ENCODE measurements around the gene PRKCQ.

The PRKCQ gene

GRCh38 chr10:6405713-6406112 is 174.4 kb downstream of the PRKCQ start:
- Histone ChIP-seq H3K4me2 (no peak overlapping the region), H3K27ac (no peak overlapping the region), H4K20me1 (ENCODE audit: insufficient read depth) (no peaks in the 10 kb centered on the region), H3K79me2 (ENCODE audit: insufficient read depth, low read depth) (no peaks in the 10 kb centered on the region), H3K4me1 (ENCODE audit: low read depth, poor library complexity, severe bottlenecking) (peaks cover 34% of the 10 kb centered on the region), H3K4me3 (IDR thresholded peaks at IDR 0.05; ENCODE audit: insufficient read depth, low read depth, low read length) (no peak overlapping the region), H3K9ac (no peak overlapping the region), H3K27me3 (ENCODE audit: insufficient read depth, low read depth) (peaks cover 4% of the 10 kb centered on the region; the same call in 1 of the 2 replicates), H2AFZ (ENCODE audit: low read depth) (no peak overlapping the region), H3K36me3 (ENCODE audit: insufficient read depth) (no peaks in the 10 kb centered on the region)
- TF ChIP-seq CTCF (conservative IDR thresholded peaks at IDR 0.05; ENCODE audit: low read depth, low read length) = no peak

- Histone ChIP-seq H3K4me3 (IDR thresholded peaks at IDR 0.05; ENCODE audit: insufficient read depth, low read depth, low read length) (no peak overlapping the region), H3K36me3 (ENCODE audit: insufficient read depth) (no peaks in the 10 kb centered on the region), H3K9ac (no peak overlapping the region), H4K20me1 (ENCODE audit: insufficient read depth) (no peaks in the 10 kb centered on the region), H3K79me2 (ENCODE audit: insufficient read depth, low read depth) (no peaks in the 10 kb centered on the region), H3K4me1 (ENCODE audit: low read depth, poor library complexity, severe bottlenecking) (peaks cover 21% of the 10 kb centered on the region), H3K4me2 (no peak overlapping the region), H3K27me3 (ENCODE audit: insufficient read depth, low read depth) (peaks cover 4% of the 10 kb centered on the region; the same call in 1 of the 2 replicates), H3K27ac (no peak overlapping the region), H2AFZ (ENCODE audit: low read depth) (no peak overlapping the region)
- TF ChIP-seq CTCF (conservative IDR thresholded peaks at IDR 0.05; ENCODE audit: low read depth, low read length) = no peak
Measured at GRCh38 chr10:6404127-6405072, 175.7 kb downstream of the PRKCQ start.

- Histone ChIP-seq H3K4me2 (no peak overlapping the region), H3K27me3 (ENCODE audit: insufficient read depth, low read depth) (peaks cover 4% of the 10 kb centered on the region; the same call in 1 of the 2 replicates), H3K9ac (no peak overlapping the region), H3K4me1 (ENCODE audit: low read depth, poor library complexity, severe bottlenecking) (peaks cover 12% of the 10 kb centered on the region), H3K27ac (no peak overlapping the region), H3K79me2 (ENCODE audit: insufficient read depth, low read depth) (no peaks in the 10 kb centered on the region), H3K36me3 (ENCODE audit: insufficient read depth) (no peaks in the 10 kb centered on the region), H3K4me3 (IDR thresholded peaks at IDR 0.05; ENCODE audit: insufficient read depth, low read depth, low read length) (no peak overlapping the region), H2AFZ (ENCODE audit: low read depth) (no peak overlapping the region), H4K20me1 (ENCODE audit: insufficient read depth) (no peaks in the 10 kb centered on the region)
- no peak for TF ChIP-seq CTCF (conservative IDR thresholded peaks at IDR 0.05; ENCODE audit: low read depth, low read length)
Measured at GRCh38 chr10:6402960-6403359, 177.1 kb downstream of the PRKCQ start.

- peaks cover 12% of the 10 kb centered on the region for H3K4me1 ChIP-seq (ENCODE audit: low read depth, poor library complexity, severe bottlenecking)
- no peaks in the 10 kb centered on the region for H3K36me3 ChIP-seq (ENCODE audit: insufficient read depth)
- H3K79me2 ChIP-seq (ENCODE audit: insufficient read depth, low read depth) = no peaks in the 10 kb centered on the region
- no peak overlapping the region for H3K4me2 ChIP-seq
- peaks cover 4% of the 10 kb centered on the region; the same call in 1 of the 2 replicates for H3K27me3 ChIP-seq (ENCODE audit: insufficient read depth, low read depth)
- TF ChIP-seq CTCF (conservative IDR thresholded peaks at IDR 0.05; ENCODE audit: low read depth, low read length) = no peak
- H3K27ac ChIP-seq = no peak overlapping the region
- no peak overlapping the region for H2AFZ ChIP-seq (ENCODE audit: low read depth)
- no peak overlapping the region for H3K9ac ChIP-seq
- H3K4me3 ChIP-seq (IDR thresholded peaks at IDR 0.05; ENCODE audit: insufficient read depth, low read depth, low read length) = no peak overlapping the region
- no peaks in the 10 kb centered on the region for H4K20me1 ChIP-seq (ENCODE audit: insufficient read depth)
Measured at GRCh38 chr10:6402349-6402709, 177.7 kb downstream of the PRKCQ start.
